UCSD-AML1 (cell line): ENCODE data around the gene CDH22.

Experiments used
- DNase-seq: peaks from one replicate; lab custom pipeline; 2025; ENCODE audit not compliant: unreplicated experiment; lab: John Stamatoyannopoulos, UW

CDH22 gene

DNA sequence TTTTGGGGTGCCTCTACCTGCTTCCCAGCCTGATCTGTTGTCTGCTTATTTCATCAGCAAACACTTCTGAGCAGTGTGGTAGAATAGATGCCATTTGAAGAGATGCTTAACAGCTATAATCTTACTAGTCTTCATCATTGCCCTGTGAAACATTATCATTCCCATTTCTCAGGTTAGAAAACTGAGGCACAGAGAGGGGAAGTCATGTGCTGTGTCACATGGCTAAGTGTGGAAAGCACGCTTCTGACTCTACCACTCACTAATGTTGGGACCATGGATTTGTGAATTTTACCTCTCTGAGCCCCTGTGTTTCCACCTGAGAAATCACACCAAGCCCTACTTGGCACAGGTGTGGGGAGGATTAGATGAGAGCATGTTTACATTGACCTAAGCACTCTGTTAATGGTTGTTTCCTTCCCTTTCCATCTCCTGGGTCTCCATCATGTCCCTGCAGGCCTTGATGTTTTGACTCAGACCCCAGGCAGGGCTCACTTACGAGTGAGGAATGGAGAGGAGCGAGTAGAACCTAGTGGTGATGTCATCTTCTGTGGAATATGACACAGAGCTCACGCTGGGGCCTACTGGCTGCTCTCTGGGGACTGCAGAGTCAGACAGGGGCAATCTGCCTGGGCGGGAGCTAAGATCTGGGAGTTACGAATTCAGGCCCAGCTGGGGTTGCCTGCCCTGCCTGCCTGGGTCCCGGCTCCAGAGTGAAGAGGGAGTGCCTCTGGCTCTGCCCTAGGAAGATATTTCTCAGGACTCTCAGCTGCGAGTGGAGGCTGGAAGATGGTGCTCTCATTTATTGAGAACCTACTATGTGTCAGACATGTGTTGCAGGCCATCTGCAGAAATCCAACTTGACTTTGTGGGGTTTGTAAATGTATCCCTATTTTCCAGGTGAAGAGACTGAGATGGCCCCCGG is 64.3 kb downstream of the CDH22 start:
- DNase-seq = no peak

GRCh38 chr20:46242390-46242789 is 65.9 kb downstream of the CDH22 start:
- no peak for DNase-seq

GRCh38 chr20:46240881-46241280 is 67.4 kb downstream of the CDH22 start:
- DNase-seq = no peak

DNA sequence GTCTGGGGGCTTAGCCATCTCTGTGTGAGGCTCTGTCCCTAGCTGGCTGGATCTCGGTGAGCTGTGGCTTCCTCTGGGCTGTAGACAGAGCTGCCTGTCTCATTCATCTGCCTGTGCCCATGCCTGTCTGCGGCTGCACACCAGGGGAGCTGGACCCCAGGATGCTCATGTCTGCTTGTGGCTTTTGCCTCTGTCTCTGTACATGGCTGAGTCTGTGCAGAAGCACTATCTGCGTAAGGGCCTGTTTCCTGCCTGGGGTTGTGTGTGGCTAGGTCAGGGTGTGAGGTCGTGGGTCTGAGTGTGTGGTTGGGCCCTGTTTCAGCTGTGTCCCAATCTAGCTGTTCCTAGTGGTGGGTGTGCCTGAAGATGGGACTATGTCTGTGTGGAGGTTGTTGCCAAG is 68.2 kb downstream of the CDH22 start:
- DNase-seq = peak; percentile 29

DNA sequence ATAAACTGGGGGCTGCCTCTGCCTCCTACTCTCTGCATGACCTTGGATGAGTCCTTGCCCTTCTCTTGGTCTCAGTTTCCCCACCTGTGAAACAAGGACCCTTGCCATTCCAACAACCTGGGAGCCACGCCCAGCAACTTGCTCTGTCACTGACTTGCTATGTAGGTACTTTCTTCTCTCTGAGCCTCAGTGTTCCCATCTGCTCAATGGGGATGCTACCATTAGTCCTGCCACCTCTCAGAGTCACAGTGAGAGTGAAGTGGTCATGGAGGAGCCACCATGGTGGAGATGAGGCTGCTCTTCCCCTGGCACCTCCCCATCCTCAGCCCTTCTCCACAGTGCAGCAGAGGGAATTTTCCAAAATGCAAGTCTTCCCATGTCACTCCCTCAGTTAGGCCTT is 70.6 kb downstream of the CDH22 start:
- no peak for DNase-seq

DNA sequence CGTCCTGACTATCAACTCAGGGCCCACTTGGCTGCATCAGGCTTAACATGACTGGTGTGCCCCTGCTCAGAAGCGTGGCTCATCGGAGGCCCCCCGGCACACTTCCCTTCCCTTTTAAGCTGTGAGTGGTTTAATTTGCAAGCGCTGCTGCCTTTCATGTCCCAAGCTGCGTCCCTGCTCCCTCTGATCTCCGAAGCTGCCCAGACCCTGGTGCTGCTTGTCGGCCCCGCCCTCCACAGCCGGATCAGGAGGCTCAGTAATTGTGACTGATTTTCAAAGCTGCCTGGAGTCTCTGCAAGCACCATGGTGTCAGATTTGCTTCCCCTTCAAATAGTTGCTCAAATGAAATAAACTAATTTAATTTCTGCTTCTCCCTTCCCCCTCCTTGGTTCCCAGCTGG is 71.1 kb downstream of the CDH22 start:
- no peak for DNase-seq

DNA sequence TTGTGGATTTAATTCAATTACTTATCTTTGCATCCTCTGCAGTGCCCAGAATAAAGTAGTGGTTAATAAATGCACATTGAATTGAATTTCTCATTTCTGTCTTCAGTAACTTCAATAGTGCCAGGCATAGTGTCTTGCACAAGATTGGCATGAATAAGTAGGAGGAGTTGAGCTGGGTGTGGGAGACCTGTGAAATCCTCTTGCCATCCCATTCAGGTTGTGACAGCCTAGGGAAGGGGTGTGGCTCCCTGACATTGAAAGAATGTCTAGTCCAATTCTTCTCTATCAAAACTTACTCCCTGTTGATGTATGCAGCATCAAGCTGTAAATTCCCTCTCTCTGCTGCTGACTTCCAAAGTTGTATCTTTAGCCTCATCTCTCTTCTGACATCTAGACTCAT is 73.2 kb downstream of the CDH22 start:
- no peak for DNase-seq

- no peak for DNase-seq
Observed at GRCh38 chr20:46233701-46234100, 74.6 kb downstream of the CDH22 start.

DNA sequence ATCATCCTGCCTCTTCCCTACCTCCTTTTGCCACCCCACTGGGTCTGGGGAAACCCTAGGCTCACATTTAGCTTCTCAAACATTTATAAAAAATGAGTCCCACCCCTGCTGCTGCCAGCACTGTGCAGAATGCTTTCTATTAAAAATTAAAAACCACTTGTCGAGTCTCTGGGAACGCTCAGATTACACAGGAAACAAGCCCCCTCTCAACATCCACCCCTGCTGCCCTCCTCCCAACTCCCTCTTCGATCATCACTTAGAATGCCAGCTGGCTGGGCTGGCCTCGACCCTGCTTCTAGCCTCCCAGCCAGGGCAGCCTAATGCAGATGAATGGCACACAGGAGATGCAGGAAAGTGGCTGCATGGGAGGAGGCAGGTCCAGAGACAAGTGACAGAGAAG is 75.8 kb downstream of the CDH22 start:
- no peak for DNase-seq

GRCh38 chr20:46230801-46231282 is 77.5 kb downstream of the CDH22 start:
- peak; percentile 53 for DNase-seq

DNA sequence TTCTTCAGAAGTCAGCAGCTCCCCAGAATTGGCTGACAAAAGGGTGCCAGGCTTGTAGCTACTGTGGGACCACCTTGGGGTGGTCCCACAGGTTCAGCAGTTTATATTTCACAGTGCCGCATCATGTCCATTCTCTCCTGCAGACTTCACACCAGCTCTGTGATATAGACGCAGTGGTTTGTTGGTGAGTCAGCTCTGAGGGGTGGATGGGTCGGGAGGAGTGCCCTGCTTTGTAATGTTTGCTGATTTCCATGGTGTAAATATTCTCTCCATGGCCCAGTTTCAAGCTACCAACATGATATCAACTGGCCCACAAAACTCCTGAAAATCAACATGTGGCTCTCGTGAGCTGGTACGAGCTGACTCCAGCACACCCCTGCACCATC is 78.2 kb downstream of the CDH22 start:
- no peak for DNase-seq

DNA sequence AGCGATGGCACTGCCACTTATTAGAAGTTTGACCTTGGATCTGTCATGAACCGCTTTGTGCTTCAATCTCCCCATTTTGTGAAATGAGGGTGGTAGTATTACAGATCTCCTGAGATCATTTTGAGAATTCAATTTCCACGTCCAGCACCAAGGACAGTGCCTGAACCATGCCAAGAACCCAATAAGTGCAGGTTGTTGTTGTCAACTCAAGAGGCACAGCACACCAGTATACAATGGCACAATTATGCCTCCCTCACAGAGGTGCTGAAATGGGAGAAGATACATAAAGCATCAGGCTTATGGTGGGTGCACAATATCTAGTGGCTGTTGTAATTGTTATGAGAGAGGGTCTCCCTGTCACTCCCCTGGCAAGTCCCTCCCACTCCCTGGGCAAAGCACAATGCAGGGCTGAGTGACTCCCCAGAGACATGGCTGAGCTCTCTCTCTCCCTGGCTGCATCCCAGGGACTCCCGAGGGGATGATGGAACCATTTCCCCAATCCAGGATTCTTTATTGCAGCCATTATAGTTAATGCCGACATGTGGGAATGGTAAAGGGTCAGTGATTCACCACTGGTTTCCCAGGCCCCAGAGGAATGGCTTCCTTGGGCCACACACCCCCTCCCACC is 78.7 kb downstream of the CDH22 start:
- no peak for DNase-seq

- no peak for DNase-seq
Observed at GRCh38 chr20:46228670-46229069, 79.6 kb downstream of the CDH22 start.

DNA sequence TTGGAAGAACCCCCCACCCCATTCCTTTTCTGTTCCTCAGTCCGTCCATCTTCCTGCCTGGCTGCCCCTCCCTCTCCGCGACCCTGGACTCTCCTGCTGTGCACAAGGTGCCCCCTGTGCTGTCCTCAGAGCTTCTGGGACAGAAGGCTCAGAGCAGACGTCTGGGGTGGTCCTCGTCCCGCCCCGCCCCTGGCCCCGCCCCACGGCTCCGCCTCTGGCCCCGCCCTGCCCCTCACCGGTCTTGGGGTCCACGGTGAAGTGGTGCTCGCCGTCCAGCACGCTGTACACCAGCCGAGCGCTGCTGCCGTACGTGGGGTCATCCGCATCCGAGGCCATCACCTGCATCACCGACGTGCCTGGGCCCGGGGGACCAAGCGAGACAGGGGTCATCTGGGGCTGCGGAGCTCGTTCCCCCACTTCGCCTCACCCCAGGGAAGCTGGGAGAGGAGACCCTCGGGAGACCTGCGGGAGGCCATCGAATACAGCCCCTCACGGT is 81.0 kb downstream of the CDH22 start:
- no peak for DNase-seq

DNA sequence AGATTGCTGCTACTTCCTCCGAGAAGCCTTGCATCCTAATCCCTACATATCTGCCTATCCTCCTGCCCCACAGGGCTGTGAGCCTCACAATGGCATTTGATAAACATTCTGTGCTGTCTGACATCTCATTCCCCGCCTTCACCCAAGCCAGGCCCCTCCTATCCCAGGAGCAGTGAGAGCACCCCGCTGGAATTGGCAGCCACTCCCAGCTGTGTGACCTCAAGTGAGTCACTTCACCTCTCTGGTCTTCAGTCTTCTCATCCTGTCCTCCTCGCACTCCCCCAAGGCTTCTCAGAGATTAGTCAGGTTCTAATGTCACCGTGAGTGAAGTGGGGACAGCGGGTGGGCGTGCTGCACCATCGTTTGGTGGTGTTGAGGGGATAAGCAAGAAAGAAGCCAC is 81.7 kb downstream of the CDH22 start:
- no peak for DNase-seq

GRCh38 chr20:46222521-46223007 is 85.7 kb downstream of the CDH22 start:
- DNase-seq = no peak

DNA sequence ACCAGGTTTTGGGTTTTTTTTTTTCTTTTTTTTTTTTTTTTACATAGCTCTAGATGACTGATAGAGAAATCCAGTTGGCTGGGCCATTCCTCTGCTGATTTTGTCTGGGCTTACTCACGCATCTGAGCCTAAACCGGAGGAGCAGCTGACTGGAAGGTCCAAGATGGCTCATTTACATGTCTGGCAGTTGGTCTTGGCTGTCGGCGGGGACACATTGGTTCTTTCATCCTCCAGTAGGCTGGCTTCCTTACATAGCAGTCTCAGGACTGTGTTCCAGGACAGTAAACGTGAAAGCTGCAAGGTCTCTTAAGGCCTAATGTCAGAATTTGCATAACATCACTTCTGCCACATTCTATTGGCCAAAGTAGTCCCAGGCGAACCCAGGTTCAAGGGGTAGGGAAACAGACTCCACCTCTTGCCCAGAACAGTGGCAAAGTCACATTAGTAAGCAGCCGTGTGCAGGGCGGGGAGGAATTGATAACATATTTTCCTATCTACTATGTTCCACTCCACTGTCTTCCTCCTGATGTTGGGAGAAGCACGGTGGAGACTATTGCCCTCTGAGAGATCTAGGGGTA is 87.0 kb downstream of the CDH22 start:
- no peak for DNase-seq

DNA sequence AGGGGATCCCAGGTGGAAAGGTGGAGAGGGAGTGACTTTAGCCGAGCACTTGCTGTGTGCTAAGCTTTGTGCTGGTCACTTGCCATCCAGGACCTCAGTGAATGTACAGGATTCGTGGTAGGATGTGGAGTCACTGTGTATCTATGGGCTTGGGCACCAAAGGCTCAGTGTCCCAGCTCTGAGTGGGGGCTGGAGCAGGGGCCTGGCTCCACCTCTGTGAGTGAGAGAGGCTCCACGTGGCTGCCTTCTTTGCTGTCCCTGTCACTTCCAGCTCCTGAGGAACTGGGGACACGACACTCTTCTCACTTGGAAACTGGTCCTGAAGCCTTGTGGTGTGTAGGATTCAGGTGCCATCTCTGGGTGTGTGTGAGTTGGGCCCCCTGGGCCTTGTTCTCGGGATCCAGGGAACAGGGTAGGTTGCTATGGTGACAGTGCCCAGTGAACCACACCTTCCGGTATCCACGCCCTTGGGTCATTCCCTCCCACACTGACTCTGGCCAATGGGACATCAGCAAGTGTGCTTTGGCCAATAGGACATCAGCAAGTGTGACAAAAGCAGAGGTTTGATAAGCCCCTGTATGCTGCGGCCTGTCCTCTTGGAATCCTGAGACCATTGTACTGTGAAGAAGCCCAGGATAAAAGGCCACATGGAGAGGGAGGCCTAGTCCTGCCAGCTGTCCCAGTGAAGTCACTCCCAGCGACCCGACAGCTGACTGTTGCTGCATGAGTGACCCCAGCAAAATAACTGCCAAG is 87.7 kb downstream of the CDH22 start:
- DNase-seq = no peak

DNA sequence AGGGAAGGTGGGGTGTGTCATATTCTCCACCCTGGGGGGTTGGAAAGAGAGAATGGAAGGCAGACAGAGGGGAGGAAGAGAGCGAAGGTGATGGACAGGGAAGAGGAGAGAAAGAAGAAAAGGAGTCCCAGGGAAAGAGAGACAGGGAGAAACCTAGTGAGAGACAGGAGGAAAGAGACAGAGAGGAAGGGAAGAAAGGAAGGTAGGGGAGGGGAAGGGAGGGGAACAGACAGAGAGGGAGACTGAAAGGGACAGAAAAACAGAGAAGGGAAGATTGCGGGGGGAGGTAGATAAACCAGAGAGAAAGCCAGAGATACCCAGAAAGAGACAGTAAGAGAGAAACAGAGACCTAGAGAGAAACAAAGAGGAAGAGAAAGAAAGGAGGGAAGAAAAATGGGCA is 88.4 kb downstream of the CDH22 start:
- no peak for DNase-seq

- no peak for DNase-seq
Observed at GRCh38 chr20:46219190-46219589, 89.1 kb downstream of the CDH22 start.

GRCh38 chr20:46218656-46219055 is 89.6 kb downstream of the CDH22 start:
- DNase-seq = no peak
